ENCODE data around the gene CELA3A.
A peak's percentile ranks its signal among the peaks of the same experiment; 100 is the strongest.
"Not testable (repeated sequence)": the region's sequence is repeated elsewhere in the genome, so short reads cannot be mapped to it uniquely, and the experiment has no call there.

Gene CELA3A

GRCh38 chr1:22005261-22006149 lies 4.0 kb downstream of the CELA3A start:
- not testable (repeated sequence) for H3K27me3 ChIP-seq (ENCODE audit: control insufficient read depth, insufficient read depth, low read length); H3K36me3 ChIP-seq (ENCODE audit: control insufficient read depth, low read depth, low read length); H3K27ac ChIP-seq (ENCODE audit: low read length); H3K9ac ChIP-seq (ENCODE audit: low read length); H3K4me3 ChIP-seq (ENCODE audit: low read length); H3K9me3 ChIP-seq (ENCODE audit: control insufficient read depth, low read depth, low read length); H3K4me1 ChIP-seq (ENCODE audit: control insufficient read depth, low read depth, low read length)

GRCh38 chr1:22006736-22007135 lies 5.3 kb downstream of the CELA3A start:
- not testable (repeated sequence) for H3K27ac ChIP-seq (ENCODE audit: low read length); H3K27me3 ChIP-seq (ENCODE audit: control insufficient read depth, insufficient read depth, low read length); H3K36me3 ChIP-seq (ENCODE audit: control insufficient read depth, low read depth, low read length); H3K4me1 ChIP-seq (ENCODE audit: control insufficient read depth, low read depth, low read length); H3K9me3 ChIP-seq (ENCODE audit: control insufficient read depth, low read depth, low read length); H3K4me3 ChIP-seq (ENCODE audit: low read length); H3K9ac ChIP-seq (ENCODE audit: low read length)

- not testable (repeated sequence) for H3K4me3 ChIP-seq (ENCODE audit: low read length); H3K9ac ChIP-seq (ENCODE audit: low read length); H3K27ac ChIP-seq (ENCODE audit: low read length); H3K9me3 ChIP-seq (ENCODE audit: control insufficient read depth, low read depth, low read length); H3K4me1 ChIP-seq (ENCODE audit: control insufficient read depth, low read depth, low read length); H3K27me3 ChIP-seq (ENCODE audit: control insufficient read depth, insufficient read depth, low read length); H3K36me3 ChIP-seq (ENCODE audit: control insufficient read depth, low read depth, low read length)
Observed at GRCh38 chr1:22007262-22007661, 5.8 kb downstream of the CELA3A start.

- H3K4me1 ChIP-seq (ENCODE audit: control insufficient read depth, low read depth, low read length); H3K9me3 ChIP-seq (ENCODE audit: control insufficient read depth, low read depth, low read length); H3K4me3 ChIP-seq (ENCODE audit: low read length); H3K27ac ChIP-seq (ENCODE audit: low read length); H3K36me3 ChIP-seq (ENCODE audit: control insufficient read depth, low read depth, low read length); H3K27me3 ChIP-seq (ENCODE audit: control insufficient read depth, insufficient read depth, low read length); H3K9ac ChIP-seq (ENCODE audit: low read length): not testable (repeated sequence)
Observed at GRCh38 chr1:22009566-22009965, 8.1 kb downstream of the CELA3A start.

- not testable (repeated sequence) for H3K27ac ChIP-seq (ENCODE audit: low read length); H3K36me3 ChIP-seq (ENCODE audit: control insufficient read depth, low read depth, low read length); H3K4me3 ChIP-seq (ENCODE audit: low read length); H3K27me3 ChIP-seq (ENCODE audit: control insufficient read depth, insufficient read depth, low read length); H3K9ac ChIP-seq (ENCODE audit: low read length); H3K9me3 ChIP-seq (ENCODE audit: control insufficient read depth, low read depth, low read length); H3K4me1 ChIP-seq (ENCODE audit: control insufficient read depth, low read depth, low read length)
Observed at GRCh38 chr1:22012752-22013151, 11.3 kb downstream of the CELA3A start.

GRCh38 chr1:22014575-22015206 lies 13.2 kb downstream of the CELA3A start:
- not testable (repeated sequence) for H3K36me3 ChIP-seq (ENCODE audit: control insufficient read depth, low read depth, low read length); H3K4me1 ChIP-seq (ENCODE audit: control insufficient read depth, low read depth, low read length); H3K27me3 ChIP-seq (ENCODE audit: control insufficient read depth, insufficient read depth, low read length); H3K9ac ChIP-seq (ENCODE audit: low read length); H3K9me3 ChIP-seq (ENCODE audit: control insufficient read depth, low read depth, low read length); H3K4me3 ChIP-seq (ENCODE audit: low read length); H3K27ac ChIP-seq (ENCODE audit: low read length)

GRCh38 chr1:22018583-22019559 lies 17.4 kb downstream of the CELA3A start:
- no peaks in the 10 kb centered on the region for H3K9me3 ChIP-seq (ENCODE audit: control insufficient read depth, low read depth, low read length)
- no peaks in the 10 kb centered on the region for H3K27me3 ChIP-seq (ENCODE audit: control insufficient read depth, insufficient read depth, low read length)
- H3K36me3 ChIP-seq (ENCODE audit: control insufficient read depth, low read depth, low read length), result no peaks in the 10 kb centered on the region
- no peak overlapping the region for H3K27ac ChIP-seq (ENCODE audit: low read length)
- no peak overlapping the region for H3K9ac ChIP-seq (ENCODE audit: low read length)
- H3K4me1 ChIP-seq (ENCODE audit: control insufficient read depth, low read depth, low read length), result peaks cover 2% of the 10 kb centered on the region
- H3K4me3 ChIP-seq (ENCODE audit: low read length), result no peak overlapping the region

- Histone ChIP-seq H3K9ac (ENCODE audit: low read length) (no peak overlapping the region), H3K4me3 (ENCODE audit: low read length) (no peak overlapping the region), H3K27ac (ENCODE audit: low read length) (no peak overlapping the region), H3K9me3 (ENCODE audit: control insufficient read depth, low read depth, low read length) (no peaks in the 10 kb centered on the region), H3K27me3 (ENCODE audit: control insufficient read depth, insufficient read depth, low read length) (no peaks in the 10 kb centered on the region), H3K36me3 (ENCODE audit: control insufficient read depth, low read depth, low read length) (no peaks in the 10 kb centered on the region), H3K4me1 (ENCODE audit: control insufficient read depth, low read depth, low read length) (peaks cover 11% of the 10 kb centered on the region)
Observed at GRCh38 chr1:22021061-22021460, 19.6 kb downstream of the CELA3A start.

- Histone ChIP-seq H3K27ac (ENCODE audit: low read length) (no peak overlapping the region), H3K36me3 (ENCODE audit: control insufficient read depth, low read depth, low read length) (peaks cover under 1% of the 10 kb centered on the region), H3K4me1 (ENCODE audit: control insufficient read depth, low read depth, low read length) (peaks cover 14% of the 10 kb centered on the region), H3K27me3 (ENCODE audit: control insufficient read depth, insufficient read depth, low read length) (no peaks in the 10 kb centered on the region), H3K9ac (ENCODE audit: low read length) (peak overlapping the region; percentile 1), H3K9me3 (ENCODE audit: control insufficient read depth, low read depth, low read length) (no peaks in the 10 kb centered on the region), H3K4me3 (ENCODE audit: low read length) (peak overlapping the region; percentile 85)
Observed at GRCh38 chr1:22024485-22025367, 23.3 kb downstream of the CELA3A start.

- Histone ChIP-seq H3K27me3 (ENCODE audit: control insufficient read depth, insufficient read depth, low read length) (no peaks in the 10 kb centered on the region), H3K4me1 (ENCODE audit: control insufficient read depth, low read depth, low read length) (peaks cover 14% of the 10 kb centered on the region), H3K4me3 (ENCODE audit: low read length) (peak overlapping the region; percentile 85), H3K9ac (ENCODE audit: low read length) (peak overlapping the region; percentile 87), H3K9me3 (ENCODE audit: control insufficient read depth, low read depth, low read length) (no peaks in the 10 kb centered on the region), H3K36me3 (ENCODE audit: control insufficient read depth, low read depth, low read length) (peaks cover 6% of the 10 kb centered on the region), H3K27ac (ENCODE audit: low read length) (peak overlapping the region; percentile 67)
Observed at GRCh38 chr1:22025368-22026155, 24.1 kb downstream of the CELA3A start.
